GM20000 (cell line): Measurements from ENCODE around the gene ADGRV1.

Source experiments
- DNase-seq: peaks from one replicate; pipeline ENCODE4 v3.0.0; 2012; ENCODE audit warnings: low spot score
- TF ChIP-seq, protein P1 (sequence below): IDR thresholded peaks from 2 replicates; pipeline ENCODE4 v1.5.1; 2012; ENCODE audit warnings: mild to moderate bottlenecking, control low read depth; ENCODE audit errors: extremely low read depth, missing control alignments

The ADGRV1 gene

DNA sequence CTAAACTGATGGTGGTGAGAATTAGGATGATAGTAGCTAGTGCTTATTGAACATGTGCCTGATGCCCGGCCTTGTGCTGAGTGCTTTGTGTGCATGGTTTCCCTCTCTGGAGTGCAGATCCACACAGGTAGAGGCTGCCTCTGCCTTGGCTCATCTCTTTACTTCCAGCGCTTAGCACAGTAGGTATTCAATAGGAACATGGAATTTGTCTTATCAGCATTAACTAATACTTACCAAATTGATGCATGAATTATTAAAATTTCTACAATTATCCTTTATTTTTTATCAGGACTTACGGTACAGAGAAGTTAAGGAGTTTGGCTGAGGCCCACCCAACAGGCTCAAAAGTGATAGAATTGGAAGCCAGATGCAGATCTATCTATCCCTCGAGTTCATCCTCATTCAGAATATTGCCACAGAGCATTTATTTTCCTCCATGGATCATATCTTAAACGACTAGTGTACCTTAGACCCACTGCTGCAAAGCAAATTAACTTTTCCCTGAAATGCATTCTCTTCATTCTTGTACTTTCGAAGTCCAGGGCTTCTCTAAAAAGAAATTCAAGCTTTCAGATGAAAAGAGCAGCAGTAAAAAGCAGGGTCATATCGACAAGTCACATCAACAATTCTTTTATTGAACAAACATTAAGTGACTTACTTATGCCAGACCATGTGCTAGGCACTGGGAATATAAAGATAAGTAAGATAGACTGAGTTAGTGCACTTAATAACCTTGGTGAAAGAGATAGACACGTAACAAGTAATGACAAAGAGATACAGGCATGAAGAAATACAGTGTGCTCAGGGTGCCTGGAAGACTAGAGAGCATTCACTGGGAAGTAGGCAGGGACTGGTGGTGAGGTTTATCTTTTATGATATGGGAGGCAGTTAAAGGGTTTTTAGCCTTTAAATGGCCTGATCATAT is 534.5 kb downstream of the ADGRV1 start:
- DNase-seq, result no peak

DNA sequence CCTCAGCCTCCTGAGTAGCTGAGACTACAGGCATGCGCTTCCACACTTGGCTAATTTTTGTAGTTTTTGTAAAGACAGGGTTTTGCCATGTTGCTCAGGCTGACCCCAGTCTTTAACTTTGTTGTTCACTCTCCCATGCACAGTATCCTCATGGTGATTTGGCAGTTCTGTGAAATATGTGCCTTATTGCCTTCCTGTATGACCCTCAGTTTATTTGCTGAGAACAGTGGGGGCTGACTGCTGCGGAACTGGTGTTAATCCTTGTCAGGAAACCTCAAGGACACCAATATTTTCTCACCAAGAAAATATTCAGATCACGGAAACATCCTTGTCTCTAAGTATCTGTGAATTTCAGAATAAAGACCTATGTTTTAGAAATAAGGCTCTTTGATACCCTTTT is 536.7 kb downstream of the ADGRV1 start:
- DNase-seq, result no peak
- TF ChIP-seq, protein P1, sequence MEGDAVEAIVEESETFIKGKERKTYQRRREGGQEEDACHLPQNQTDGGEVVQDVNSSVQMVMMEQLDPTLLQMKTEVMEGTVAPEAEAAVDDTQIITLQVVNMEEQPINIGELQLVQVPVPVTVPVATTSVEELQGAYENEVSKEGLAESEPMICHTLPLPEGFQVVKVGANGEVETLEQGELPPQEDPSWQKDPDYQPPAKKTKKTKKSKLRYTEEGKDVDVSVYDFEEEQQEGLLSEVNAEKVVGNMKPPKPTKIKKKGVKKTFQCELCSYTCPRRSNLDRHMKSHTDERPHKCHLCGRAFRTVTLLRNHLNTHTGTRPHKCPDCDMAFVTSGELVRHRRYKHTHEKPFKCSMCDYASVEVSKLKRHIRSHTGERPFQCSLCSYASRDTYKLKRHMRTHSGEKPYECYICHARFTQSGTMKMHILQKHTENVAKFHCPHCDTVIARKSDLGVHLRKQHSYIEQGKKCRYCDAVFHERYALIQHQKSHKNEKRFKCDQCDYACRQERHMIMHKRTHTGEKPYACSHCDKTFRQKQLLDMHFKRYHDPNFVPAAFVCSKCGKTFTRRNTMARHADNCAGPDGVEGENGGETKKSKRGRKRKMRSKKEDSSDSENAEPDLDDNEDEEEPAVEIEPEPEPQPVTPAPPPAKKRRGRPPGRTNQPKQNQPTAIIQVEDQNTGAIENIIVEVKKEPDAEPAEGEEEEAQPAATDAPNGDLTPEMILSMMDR, result no peak

More for the DNA sequence above, 534.5 kb downstream of the ADGRV1 start:
- TF ChIP-seq, protein P1, result no peak

DNA sequence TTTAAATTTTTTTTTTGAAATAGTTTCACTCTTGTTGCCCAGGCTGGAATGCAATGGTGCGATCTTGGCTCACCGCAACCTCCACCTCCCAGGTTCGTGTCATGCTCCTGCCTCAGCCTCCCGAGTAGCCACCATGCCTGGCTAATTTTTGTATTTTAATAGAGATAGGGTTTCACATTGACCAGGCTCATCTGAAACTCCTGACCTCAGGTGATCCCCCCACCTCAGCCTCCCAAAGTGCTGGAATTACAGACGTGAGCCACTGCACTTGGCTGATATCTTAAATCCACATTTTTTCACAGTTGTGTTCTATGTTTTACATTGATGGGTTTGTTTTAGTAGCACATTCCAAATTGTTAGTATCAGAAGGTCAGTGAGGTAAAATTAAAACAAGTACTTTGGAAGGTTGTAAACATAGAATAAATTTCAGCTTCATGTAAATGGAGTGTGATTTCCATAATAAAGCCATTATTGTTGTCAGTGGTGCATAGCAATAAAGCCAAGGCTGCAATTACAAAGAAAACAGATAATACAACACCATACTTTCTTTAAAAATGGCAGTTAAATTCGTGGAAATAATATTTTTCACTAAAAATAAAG is 537.3 kb downstream of the ADGRV1 start:
- no peak for DNase-seq
- TF ChIP-seq, protein P1, result no peak

DNA sequence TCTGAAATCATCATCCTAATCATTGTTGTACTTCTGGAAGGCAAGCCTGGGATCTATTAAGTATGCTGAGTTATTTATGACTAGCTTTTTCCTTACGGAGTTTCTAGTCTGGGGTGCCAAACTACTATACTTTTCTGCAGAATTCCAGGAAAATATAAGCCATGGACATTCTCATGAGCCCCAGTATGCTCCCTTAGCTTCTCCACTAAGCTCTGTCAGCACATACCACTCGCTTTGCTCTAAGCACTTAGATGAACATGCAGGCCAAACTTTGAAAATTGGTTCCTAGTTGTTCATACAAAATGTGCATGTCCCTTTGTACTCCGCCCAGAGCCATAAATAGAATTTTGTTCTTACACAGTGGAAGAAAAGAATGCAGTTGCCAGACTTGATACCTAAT is 539.9 kb downstream of the ADGRV1 start:
- TF ChIP-seq, protein P1, result no peak
- no peak for DNase-seq

DNA sequence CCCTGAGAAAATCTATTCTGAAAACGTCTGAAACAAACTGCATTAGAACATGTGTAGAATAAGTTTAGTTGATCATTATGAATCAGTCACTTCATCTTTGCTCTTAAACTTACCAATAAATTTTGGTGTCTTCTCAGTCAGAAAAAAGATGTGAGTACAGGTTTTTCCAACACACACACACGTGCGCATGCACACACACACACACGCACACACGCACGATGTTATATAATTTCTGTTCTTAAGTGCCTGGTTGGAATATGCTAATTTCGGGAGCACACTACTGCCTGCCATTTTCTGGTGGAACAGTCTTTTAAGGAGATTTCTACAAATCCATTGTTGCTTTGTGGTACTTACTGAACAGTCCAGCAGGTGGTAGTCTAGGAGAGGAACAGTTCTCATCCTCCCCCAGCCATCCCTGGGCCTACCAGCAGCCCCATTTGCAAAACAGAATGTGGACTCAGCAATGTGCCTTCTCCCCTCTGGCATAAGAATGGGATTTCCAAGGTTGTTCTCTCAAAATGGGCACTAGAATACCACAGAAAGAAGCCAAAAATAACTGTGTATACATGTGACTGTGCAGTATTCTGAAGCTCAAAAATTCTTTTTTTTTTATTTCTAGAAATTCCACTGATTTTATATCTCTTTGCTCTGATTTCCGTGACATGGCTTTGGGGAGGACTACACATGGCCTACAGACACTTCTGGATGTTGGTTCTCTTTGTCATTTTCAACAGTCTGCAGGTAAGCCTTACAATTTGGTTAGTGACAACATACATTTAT is 543.2 kb downstream of the ADGRV1 start:
- TF ChIP-seq, protein P1, result peak; percentile 15
- peak; percentile 60 for DNase-seq

DNA sequence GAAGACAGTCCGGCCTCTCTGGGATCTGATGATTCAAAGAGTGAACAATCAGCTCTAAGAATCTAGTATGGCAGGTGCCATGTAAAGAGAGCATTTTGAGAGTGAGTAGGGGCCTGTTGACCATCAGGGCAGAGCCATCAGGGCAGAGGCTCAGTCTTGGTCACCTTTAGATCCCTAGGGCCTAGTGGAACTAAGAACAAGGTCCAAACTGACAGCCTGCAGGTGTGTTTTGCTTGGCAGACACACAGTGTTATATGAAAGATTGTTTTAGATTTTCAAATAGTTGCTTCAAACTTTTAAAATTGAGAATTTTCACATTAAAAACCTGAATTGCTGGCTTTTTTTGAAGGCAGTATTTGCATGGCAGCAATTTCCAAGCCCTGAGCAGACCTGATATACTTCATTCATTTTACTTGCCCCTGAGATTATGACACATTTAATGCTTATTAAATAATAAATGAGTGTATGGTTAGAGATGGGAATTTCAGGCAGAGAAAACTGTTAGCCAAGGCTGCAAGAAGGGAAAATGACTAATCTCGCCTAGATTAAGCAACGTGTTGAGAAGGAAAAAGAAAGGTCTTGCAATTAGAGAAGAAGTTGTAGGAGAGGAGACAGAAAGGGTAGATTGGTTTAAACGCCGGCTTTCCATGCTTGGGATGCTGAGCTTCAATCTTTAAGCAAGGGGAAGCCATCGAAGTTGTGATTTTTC is 544.9 kb downstream of the ADGRV1 start:
- no peak for DNase-seq
- TF ChIP-seq, protein P1, result no peak
